B cell (primary cell): ENCODE measurements around the gene ACACB. TPM values are rescaled to one million over a fixed set of nuclear protein-coding genes. Genes with fewer than 3 reads are reported as not detected.
A peak's percentile ranks its signal among the peaks of the same experiment; 100 is the strongest.

Experiments
- ATAC-seq: fragments of 200-7000 bp; cut with Tn5 transposase; one replicate; pipeline ENCODE4 v1.10.0; 2021; ENCODE audit warnings: low read depth, mild to moderate bottlenecking, moderate number of reproducible peaks, moderate library complexity
- CTCF ChIA-PET: fragments of 350-600 bp; sonication (Branson Sonifier 250); formaldehyde crosslinking; loops from one replicate; lab custom pipeline; 2021; ENCODE audit warnings: antibody characterized with exemption, inconsistent platforms; lab: Charles Lee
- POLR2A ChIA-PET: fragments of 350-600 bp; sonication (Branson Sonifier 250); formaldehyde crosslinking; loops from one replicate; lab custom pipeline; 2021; ENCODE audit warnings: antibody characterized with exemption; lab: Charles Lee
- DNase-seq: peaks from one replicate; pipeline ENCODE4 v3.0.0; 2013
- H2AFZ ChIP-seq: 2 replicates; pipeline ENCODE4 v1.6.1; 2012; ENCODE audit warnings: mild to moderate bottlenecking, low read depth, low read length; ENCODE audit not compliant: insufficient read depth, poor library complexity, severe bottlenecking
- H3K27ac ChIP-seq, 2 donors: 1 replicate in 1 of 2; 2 replicates in 1 of 2; pipeline ENCODE4 v1.5.1; 2012 to 2013; ENCODE audit warnings: low read length in 2 of 2, mild to moderate bottlenecking in 2 of 2, moderate library complexity in 1 of 2
- H3K27me3 ChIP-seq, 4 experiments: fragments of 200-600 bp in 1 of 4; sonication (generic) in 1 of 4; replicated peaks in 1 of 4; 1 replicate in 2 of 4; 2 replicates in 2 of 4; pipeline versions ENCODE4 v1.6.1 to v1.7.0; 2013 to 2016; ENCODE audit warnings: low read length in 3 of 4, mild to moderate bottlenecking in 2 of 4, mixed read lengths in 1 of 4, moderate library complexity in 1 of 4; ENCODE audit not compliant: insufficient read depth in 4 of 4, control insufficient read depth in 3 of 4; ENCODE audit errors: control extremely low read depth in 1 of 4
- H3K36me3 ChIP-seq, 2 experiments: replicated peaks in 1 of 2; 1 replicate in 1 of 2; 2 replicates in 1 of 2; pipeline versions ENCODE4 v1.6.1 to v1.7.1; 2013; ENCODE audit warnings: low read length in 1 of 2; ENCODE audit not compliant: insufficient read depth in 2 of 2, control insufficient read depth in 1 of 2; ENCODE audit errors: control extremely low read depth in 1 of 2, extremely low read depth in 1 of 2
- H3K4me1 ChIP-seq, 2 donors: fragments of 200-600 bp in 1 of 2; sonication (generic) in 1 of 2; 1 replicate in 1 of 2; 2 replicates in 1 of 2; pipeline versions ENCODE4 v1.5.1 to v1.6.1; 2013 to 2017; ENCODE audit warnings: low read length in 2 of 2; ENCODE audit not compliant: control insufficient read depth in 2 of 2, insufficient read depth in 2 of 2
- H3K4me2 ChIP-seq: replicated peaks from 2 replicates; pipeline ENCODE3; 2012; ENCODE audit warnings: mild to moderate bottlenecking, low read depth, low read length; ENCODE audit not compliant: poor library complexity, severe bottlenecking
- H3K4me3 ChIP-seq, 5 experiments: fragments of 200-600 bp in 1 of 5; sonication (generic) in 1 of 5; 1 replicate in 3 of 5; 2 replicates in 2 of 5; pipeline versions ENCODE4 v1.5.1 to v1.7.0; 2011 to 2016; ENCODE audit warnings: low read length in 4 of 5, mild to moderate bottlenecking in 4 of 5, low read depth in 2 of 5, control low read depth in 1 of 5, moderate library complexity in 1 of 5; ENCODE audit not compliant: insufficient read depth in 1 of 5; ENCODE audit errors: control extremely low read depth in 1 of 5, extremely low read depth in 1 of 5
- H3K79me2 ChIP-seq: fragments of 200-600 bp; sonication (generic); one replicate; pipeline ENCODE4 v1.6.0; 2016; ENCODE audit warnings: low read length; ENCODE audit not compliant: control insufficient read depth, insufficient read depth
- H3K9ac ChIP-seq: fragments of 200-600 bp; sonication (generic); 2 replicates; pipeline ENCODE4 v1.6.1; 2017; ENCODE audit warnings: mild to moderate bottlenecking, low read length, moderate library complexity
- H3K9me3 ChIP-seq, 3 donors: one replicate each; pipeline versions ENCODE4 v1.6.1 to v1.7.1; 2013; ENCODE audit warnings: low read length in 2 of 3; ENCODE audit not compliant: control insufficient read depth in 2 of 3, insufficient read depth in 1 of 3; ENCODE audit errors: control extremely low read depth in 1 of 3
- H4K20me1 ChIP-seq: 2 replicates; pipeline ENCODE4 v1.6.0; 2012; ENCODE audit warnings: mild to moderate bottlenecking, low read length; ENCODE audit not compliant: insufficient read depth, control insufficient read depth, poor library complexity, severe bottlenecking
- H3K27ac Mint-ChIP-seq: one replicate; pipeline ENCODE4 v1.8.0; 2021; ENCODE audit warnings: mixed read lengths
- H3K27me3 Mint-ChIP-seq: one replicate; pipeline ENCODE4 v1.8.0; 2021; ENCODE audit warnings: mixed read lengths
- H3K4me1 Mint-ChIP-seq: one replicate; pipeline ENCODE4 v1.8.0; 2021; ENCODE audit warnings: mixed read lengths
- H3K4me3 Mint-ChIP-seq: one replicate; pipeline ENCODE4 v1.8.0; 2021; ENCODE audit warnings: mixed read lengths
- H3K9me3 Mint-ChIP-seq: one replicate; pipeline ENCODE4 v1.8.0; 2022; ENCODE audit warnings: mixed read lengths; ENCODE audit not compliant: insufficient read depth
- CTCF ChIP-seq: fragments of 200-600 bp; IDR thresholded peaks from one replicate; pipeline ENCODE4 v1.8.0; 2022; ENCODE audit warnings: antibody characterized with exemption, mild to moderate bottlenecking
- EZH2 ChIP-seq: IDR thresholded peaks from 2 replicates; pipeline ENCODE4 v1.6.1; 2012; ENCODE audit warnings: borderline replicate concordance, low read depth, mild to moderate bottlenecking, moderate library complexity, low read length; ENCODE audit not compliant: insufficient read depth, poor library complexity, severe bottlenecking
- WGBS: methylation state at CpG from one replicate; pipeline ENCODE4 v1.1.5; 2013; ENCODE audit warnings: missing lambda C conversion rate; ENCODE audit not compliant: insufficient coverage; 5-methylcytosine and 5-hydroxymethylcytosine counted together
- intact Hi-C: fragments of 100-400 bp; cut with micrococcal nuclease; formaldehyde crosslinking; loops from one replicate; pipeline ENCODE4 v1.10.0; 2022
- polyA plus RNA-seq: library from polyadenylated mRNA; depleted of rRNA; stranded (reverse); fragments of >200 nt; gene quantifications from 2 replicates; pipeline ENCODE4 v1.2.3, GENCODE V29; 2012
- total RNA-seq, 2 donors: library from RNA; stranded (reverse); fragments of 120-200 nt in 1 of 2; gene quantifications; 1 replicate in 1 of 2; 2 replicates in 1 of 2; pipeline versions ENCODE4 v1.2.3 to v1.2.4, GENCODE V29; 2013 to 2022

Gene ACACB
- total and polyA plus RNA-seq, 2 donors (not counting 1 experiment from before 2014, with no cell fraction given) = 7.4 to 27.5 TPM

- no peaks in the 10 kb centered on the region for H3K27me3 Mint-ChIP-seq
- H3K27ac ChIP-seq = no peak overlapping the region
- no peaks in the 10 kb centered on the region for H3K9me3 ChIP-seq
- peak overlapping the region; percentile 90 for H3K4me2 ChIP-seq
- H3K9me3 Mint-ChIP-seq = no peaks in the 10 kb centered on the region
- no peaks in the 10 kb centered on the region for H3K27me3 ChIP-seq
- peaks cover 29 to 35% of the 10 kb centered on the region in 2 donors for H3K4me1 ChIP-seq
- TF ChIP-seq CTCF = no peak
- no peak for TF ChIP-seq EZH2
- H3K4me3 ChIP-seq = peak overlapping the region in 1 of 5 experiments; percentile 80
- no peak overlapping the region for H3K27ac Mint-ChIP-seq
- no peaks in the 10 kb centered on the region for H3K36me3 ChIP-seq
- DNase-seq (peak; percentile 31), ATAC-seq (no peak)
- ChIA-PET POLR2A (interaction anchor here (0.5 kb wide), 1 partner anchor 476 kb away, joined by 3 read pairs; no protein-coding TSS in a partner anchor), CTCF (interaction anchor here (0.5 kb wide), 1 partner anchor 1185 kb away, joined by 3 read pairs; no protein-coding TSS in a partner anchor)
- peak overlapping the region; percentile 93 for H2AFZ ChIP-seq
- intact Hi-C loops = loop anchor here (10.0 kb wide), 2 partner anchors 462 to 618 kb away; partner anchors contain the start of genes FAM222A and SELPLG
- peak overlapping the region; percentile 92 for H3K4me3 Mint-ChIP-seq
- peaks cover 25% of the 10 kb centered on the region for H3K79me2 ChIP-seq
- no peak overlapping the region for H3K9ac ChIP-seq
- WGBS = 42% methylated on average over 11 of the region's 11 CpGs
- no peaks in the 10 kb centered on the region for H4K20me1 ChIP-seq
- peaks cover 38% of the 10 kb centered on the region for H3K4me1 Mint-ChIP-seq
Measured at GRCh38 chr12:109097140-109097434, 19.3 kb upstream of the ACACB start.

- peaks cover 24 to 30% of the 10 kb centered on the region in 2 donors for H3K4me1 ChIP-seq
- H3K4me2 ChIP-seq = peak within 1 kb of the TSS; percentile 90
- no peaks in the 10 kb centered on the region for H3K9me3 ChIP-seq
- H3K4me3 ChIP-seq = peak within 1 kb of the TSS; percentile 53 to 89 (median 81)
- H3K27ac ChIP-seq = peak within 1 kb of the TSS in 1 of 2 donors; percentile 53
- H3K27me3 ChIP-seq = no peaks in the 10 kb centered on the region
- peaks cover 19% of the 10 kb centered on the region for H3K79me2 ChIP-seq
- ChIA-PET POLR2A (interaction anchor here (0.5 kb wide), 1 partner anchor 476 kb away, joined by 3 read pairs; no protein-coding TSS in a partner anchor), CTCF (interaction anchor here (0.5 to 3.4 kb wide), 2 partner anchors 15 to 1185 kb away, joined by 3 to 19 read pairs; no protein-coding TSS in a partner anchor)
- peak within 1 kb of the TSS; percentile 77 for H3K9ac ChIP-seq
- Mint-ChIP-seq H3K27ac (peak within 1 kb of the TSS; percentile 69), H3K4me1 (peaks cover 33% of the 10 kb centered on the region), H3K4me3 (peak within 1 kb of the TSS; percentile 92), H3K9me3 (no peaks in the 10 kb centered on the region), H3K27me3 (no peaks in the 10 kb centered on the region)
- ATAC-seq (peak; percentile 91), DNase-seq (peak; percentile 96)
- intact Hi-C loops = loop anchor here (1.0 to 10.0 kb wide), 6 partner anchors 15 to 617 kb away; partner anchors contain the start of genes FAM222A, FICD, SELPLG and USP30
- no peaks in the 10 kb centered on the region for H3K36me3 ChIP-seq
- peak within 1 kb of the TSS; percentile 93 for H2AFZ ChIP-seq
- WGBS = under 1% methylated on average over 64 of the region's 71 CpGs
- TF ChIP-seq CTCF (no peak), EZH2 (no peak)
- no peaks in the 10 kb centered on the region for H4K20me1 ChIP-seq
Measured at GRCh38 chr12:109097435-109098182, 18.8 kb upstream of the ACACB start, which contains the start of gene UNG. UNG (plus strand) TSS chr12:109097597; CDS start chr12:109097680, 83 bp downstream.
